NCI-H526 treated with DMSO at 0.1 percent for 48 hours (cell line): Measurements from ENCODE around the gene STARD3NL.

Source experiments
- DNase-seq: peaks from one replicate; lab custom pipeline; 2025; lab: John Stamatoyannopoulos, UW

Gene STARD3NL

GRCh38 chr7:38185395-38186307, 7.6 kb downstream of the STARD3NL start:
- peak; percentile 2 for DNase-seq

- DNase-seq, result peak; percentile 57
These were observed 8.7 kb downstream of the STARD3NL start for GRCh38 chr7:38186593-38187314.

- no peak for DNase-seq
These were observed 9.9 kb downstream of the STARD3NL start for GRCh38 chr7:38187794-38188440.

- peak; percentile 4 for DNase-seq
These were observed 11.3 kb downstream of the STARD3NL start for GRCh38 chr7:38189231-38189938.

GRCh38 chr7:38190011-38190410, 12.0 kb downstream of the STARD3NL start:
- no peak for DNase-seq

GRCh38 chr7:38191791-38192190, 13.7 kb downstream of the STARD3NL start:
- no peak for DNase-seq

- no peak for DNase-seq
These were observed 14.3 kb downstream of the STARD3NL start for GRCh38 chr7:38192327-38192726.

- DNase-seq, result no peak
These were observed 18.0 kb downstream of the STARD3NL start for GRCh38 chr7:38195804-38196595.

- DNase-seq, result no peak
These were observed 20.3 kb downstream of the STARD3NL start for GRCh38 chr7:38198366-38198765.

- no peak for DNase-seq
These were observed 21.1 kb downstream of the STARD3NL start for GRCh38 chr7:38199154-38199553.

- no peak for DNase-seq
These were observed 21.7 kb downstream of the STARD3NL start for GRCh38 chr7:38199782-38200181.

- no peak for DNase-seq
These were observed 28.0 kb downstream of the STARD3NL start for GRCh38 chr7:38206071-38206470.

GRCh38 chr7:38207843-38208242, 29.8 kb downstream of the STARD3NL start:
- no peak for DNase-seq

- DNase-seq, result no peak
These were observed 33.4 kb downstream of the STARD3NL start for GRCh38 chr7:38211486-38211885.

- DNase-seq, result no peak
These were observed 33.9 kb downstream of the STARD3NL start for GRCh38 chr7:38211940-38212339.

- DNase-seq, result no peak
These were observed 37.1 kb downstream of the STARD3NL start for GRCh38 chr7:38215115-38215514.

GRCh38 chr7:38215735-38216670, 38.0 kb downstream of the STARD3NL start:
- peak; percentile 45 for DNase-seq

GRCh38 chr7:38217672-38218071, 39.6 kb downstream of the STARD3NL start:
- DNase-seq, result no peak

- no peak for DNase-seq
These were observed 42.4 kb downstream of the STARD3NL start for GRCh38 chr7:38220452-38220851.

- DNase-seq, result peak; percentile 20
These were observed 44.5 kb downstream of the STARD3NL start for GRCh38 chr7:38222481-38223096.
